GM12875 (cell line): ENCODE measurements around the gene MEF2C.

Experiments
- H3K4me3 ChIP-seq: one replicate; pipeline ENCODE4 v1.5.1; 2011; ENCODE audit warnings: low read depth, low read length, control low read depth
- CTCF ChIP-seq: IDR thresholded peaks from 2 replicates; pipeline ENCODE4 v1.5.1; 2011; ENCODE audit warnings: low read depth, mild to moderate bottlenecking, control low read depth, inconsistent platforms, low read length, moderate library complexity, borderline replicate concordance; ENCODE audit not compliant: insufficient read depth

The MEF2C gene

GRCh38 chr5:88758184-88758583 is 124.8 kb downstream of the MEF2C start:
- TF ChIP-seq CTCF, result no peak
- no peak overlapping the region for H3K4me3 ChIP-seq

- H3K4me3 ChIP-seq, result no peak overlapping the region
- TF ChIP-seq CTCF, result no peak
These were observed 126.0 kb downstream of the MEF2C start for GRCh38 chr5:88756953-88757352.

GRCh38 chr5:88748666-88749065 is 134.3 kb downstream of the MEF2C start:
- no peak for TF ChIP-seq CTCF
- no peak overlapping the region for H3K4me3 ChIP-seq

GRCh38 chr5:88746438-88746882 is 136.5 kb downstream of the MEF2C start:
- no peak for TF ChIP-seq CTCF
- H3K4me3 ChIP-seq, result no peak overlapping the region

- no peak overlapping the region for H3K4me3 ChIP-seq
- no peak for TF ChIP-seq CTCF
These were observed 137.8 kb downstream of the MEF2C start for GRCh38 chr5:88745093-88745696.

- TF ChIP-seq CTCF, result no peak
- H3K4me3 ChIP-seq, result no peak overlapping the region
These were observed 139.7 kb downstream of the MEF2C start for GRCh38 chr5:88743231-88743834.

GRCh38 chr5:88741964-88742363 is 141.0 kb downstream of the MEF2C start:
- TF ChIP-seq CTCF, result no peak
- no peak overlapping the region for H3K4me3 ChIP-seq
